Measurements from ENCODE around the gene FAM200C.

DNA sequence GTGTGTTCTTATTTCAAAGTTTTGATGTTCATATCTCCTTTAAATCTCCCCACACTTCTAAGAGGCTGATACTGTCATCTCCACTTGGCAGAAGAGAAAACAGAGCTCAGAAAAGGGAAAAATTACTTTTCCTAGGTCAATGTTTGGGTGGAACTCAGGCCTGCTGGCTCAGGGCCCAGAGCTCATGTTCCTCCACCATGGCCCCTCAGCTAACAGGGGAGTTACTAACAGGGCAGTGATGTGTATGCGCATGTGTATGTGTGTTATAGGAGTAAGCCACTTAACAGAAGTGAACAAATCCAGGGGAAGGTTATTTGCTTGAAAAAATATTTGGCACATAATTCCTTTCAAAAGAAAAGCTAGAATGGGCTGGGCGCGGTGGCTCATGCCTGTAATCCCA, 32.0 kb downstream of the FAM200C start:
- TF ChIP-seq, protein P1, sequence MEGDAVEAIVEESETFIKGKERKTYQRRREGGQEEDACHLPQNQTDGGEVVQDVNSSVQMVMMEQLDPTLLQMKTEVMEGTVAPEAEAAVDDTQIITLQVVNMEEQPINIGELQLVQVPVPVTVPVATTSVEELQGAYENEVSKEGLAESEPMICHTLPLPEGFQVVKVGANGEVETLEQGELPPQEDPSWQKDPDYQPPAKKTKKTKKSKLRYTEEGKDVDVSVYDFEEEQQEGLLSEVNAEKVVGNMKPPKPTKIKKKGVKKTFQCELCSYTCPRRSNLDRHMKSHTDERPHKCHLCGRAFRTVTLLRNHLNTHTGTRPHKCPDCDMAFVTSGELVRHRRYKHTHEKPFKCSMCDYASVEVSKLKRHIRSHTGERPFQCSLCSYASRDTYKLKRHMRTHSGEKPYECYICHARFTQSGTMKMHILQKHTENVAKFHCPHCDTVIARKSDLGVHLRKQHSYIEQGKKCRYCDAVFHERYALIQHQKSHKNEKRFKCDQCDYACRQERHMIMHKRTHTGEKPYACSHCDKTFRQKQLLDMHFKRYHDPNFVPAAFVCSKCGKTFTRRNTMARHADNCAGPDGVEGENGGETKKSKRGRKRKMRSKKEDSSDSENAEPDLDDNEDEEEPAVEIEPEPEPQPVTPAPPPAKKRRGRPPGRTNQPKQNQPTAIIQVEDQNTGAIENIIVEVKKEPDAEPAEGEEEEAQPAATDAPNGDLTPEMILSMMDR (IDR thresholded peaks at IDR 0.05): no peak
- TF ChIP-seq EZH2 (IDR thresholded peaks at IDR 0.05; ENCODE audit: borderline replicate concordance, insufficient read depth, low read depth, low read length, poor library complexity, severe bottlenecking): no peak

Data from B cell (primary cell).